K562 (cell line): Measurements from ENCODE around the gene GZMM. TPM values are rescaled to one million over a fixed set of nuclear protein-coding genes. Genes with fewer than 3 reads are reported as not detected.

Experiments used
- BRCA1 ChIP-seq, 2 experiments: fragments of 450-650 bp in 1 of 2; sonication (generic) in 1 of 2; formaldehyde crosslinking in 1 of 2; IDR thresholded peaks; 2 replicates each; pipeline versions ENCODE4 v1.5.0 to v1.6.1; 2017 to 2020; ENCODE audit warnings: mild to moderate bottlenecking in 1 of 2, missing genetic modification reagents in 1 of 2
- FOXA1 ChIP-seq: fragments of 450-650 bp; IDR thresholded peaks from 2 replicates; pipeline ENCODE4 v1.6.1; 2016; ENCODE audit warnings: mild to moderate bottlenecking, borderline replicate concordance
- FOXJ3 ChIP-seq: sonication (generic); formaldehyde crosslinking; IDR thresholded peaks from 2 replicates; pipeline ENCODE4 v1.4.0; 2020; ENCODE audit warnings: mild to moderate bottlenecking, missing genetic modification reagents
- KAT8 ChIP-seq: fragments of 450-650 bp; IDR thresholded peaks from 2 replicates; pipeline ENCODE4 v1.6.1; 2016; ENCODE audit warnings: low read depth, mild to moderate bottlenecking
- NR2C1 ChIP-seq, 2 experiments: fragments of 450-650 bp; IDR thresholded peaks; 2 replicates each; pipeline ENCODE4 v1.6.1; 2017; ENCODE audit warnings: mild to moderate bottlenecking in 2 of 2, antibody characterized with exemption in 1 of 2, inconsistent platforms in 1 of 2, missing compliant biosample characterization in 1 of 2, missing genetic modification characterization in 1 of 2
- RBM15 ChIP-seq: fragments of 200-400 bp; formaldehyde crosslinking; IDR thresholded peaks from 2 replicates; pipeline ENCODE4 v1.6.1; 2018; ENCODE audit warnings: mild to moderate bottlenecking, low read length, moderate library complexity; ENCODE audit not compliant: insufficient read depth
- TAF15 ChIP-seq: fragments of 200-400 bp; formaldehyde crosslinking; IDR thresholded peaks from 2 replicates; pipeline ENCODE4 v1.6.1; 2017; ENCODE audit warnings: mild to moderate bottlenecking, low read depth, low read length, moderate library complexity
- TAL1 ChIP-seq: fragments of 450-650 bp; IDR thresholded peaks from 2 replicates; pipeline ENCODE4 v1.6.1; 2016; ENCODE audit warnings: mild to moderate bottlenecking
- TSC22D4 ChIP-seq: fragments of 450-650 bp; IDR thresholded peaks from 2 replicates; pipeline ENCODE4 v1.6.1; 2016; ENCODE audit warnings: missing genetic modification characterization, missing biosample characterization, control low read depth
- ZBTB7A ChIP-seq: IDR thresholded peaks from 2 replicates; pipeline ENCODE4 v1.6.1; 2011; ENCODE audit warnings: low read depth, mild to moderate bottlenecking, low read length, moderate library complexity, borderline replicate concordance; ENCODE audit not compliant: control insufficient read depth
- ZFP36 ChIP-seq: fragments of 150-350 bp; IDR thresholded peaks from 2 replicates; pipeline ENCODE4 v1.6.1; 2018; ENCODE audit warnings: low read length, low read depth; ENCODE audit not compliant: partially characterized antibody
- ZNF253 ChIP-seq: fragments of 250-450 bp; sonication (Bioruptor Pico); conservative IDR thresholded peaks from 2 replicates; pipeline ENCODE4 v1.6.1; 2021; ENCODE audit warnings: mild to moderate bottlenecking
- ZNF3 ChIP-seq: fragments of 250-450 bp; sonication (Bioruptor Pico); IDR thresholded peaks from 2 replicates; pipeline ENCODE4 v1.5.0; 2021; ENCODE audit warnings: mild to moderate bottlenecking, moderate library complexity
- polyA plus RNA-seq, 8 experiments: library from polyadenylated mRNA; depleted of rRNA in 4 of 8; stranded (reverse) in 5 of 8; unstranded in 3 of 8; fragments of >200 nt; fragmentation: Nextera tagmentation in 2 of 8; fragmentation: Illumina TruSeq in 1 of 8; extraction: Ambion mirVana in 2 of 8; extraction: Trizol in 1 of 8; gene quantifications; 2 replicates each; pipeline versions ENCODE4 v1.2.1 to v1.2.3, GENCODE V29; 2011 to 2014; ENCODE audit warnings: inconsistent platforms in 1 of 8, missing spikeins in 1 of 8
- total RNA-seq, 7 experiments: library from RNA; depleted of rRNA in 6 of 7; stranded (reverse); fragments of >200 nt in 6 of 7; fragmentation: Illumina TruSeq in 2 of 7; extraction: Trizol in 2 of 7; gene quantifications; 2 replicates each; pipeline versions ENCODE4 v1.2.1 to v1.2.3, GENCODE V29; 2011 to 2021; ENCODE audit warnings: low replicate concordance in 1 of 7
- TF ChIP-seq, protein P1 (sequence below), 2 experiments: fragments of 450-650 bp; IDR thresholded peaks; 2 replicates each; pipeline ENCODE4 v1.6.1; 2016; ENCODE audit warnings: mild to moderate bottlenecking in 2 of 2, borderline replicate concordance in 1 of 2, low read depth in 1 of 2, moderate library complexity in 1 of 2
- TF ChIP-seq, protein P2 (sequence below): sonication (generic); formaldehyde crosslinking; IDR thresholded peaks from 2 replicates; pipeline ENCODE4 v1.8.0; 2022; ENCODE audit warnings: mild to moderate bottlenecking, low read depth, missing genetic modification reagents
- TF ChIP-seq, protein P3 (sequence below): sonication (generic); formaldehyde crosslinking; IDR thresholded peaks from 2 replicates; pipeline ENCODE4 v1.8.1; 2023; ENCODE audit warnings: mild to moderate bottlenecking, missing genetic modification reagents

The GZMM gene
- total and polyA plus RNA-seq, 9 of the 15 experiments (the other 6 are each of a cell fraction or from before 2014, with no cell fraction given): 0.08 to 2.6 (median 0.70) TPM; not detected in 2

DNA sequence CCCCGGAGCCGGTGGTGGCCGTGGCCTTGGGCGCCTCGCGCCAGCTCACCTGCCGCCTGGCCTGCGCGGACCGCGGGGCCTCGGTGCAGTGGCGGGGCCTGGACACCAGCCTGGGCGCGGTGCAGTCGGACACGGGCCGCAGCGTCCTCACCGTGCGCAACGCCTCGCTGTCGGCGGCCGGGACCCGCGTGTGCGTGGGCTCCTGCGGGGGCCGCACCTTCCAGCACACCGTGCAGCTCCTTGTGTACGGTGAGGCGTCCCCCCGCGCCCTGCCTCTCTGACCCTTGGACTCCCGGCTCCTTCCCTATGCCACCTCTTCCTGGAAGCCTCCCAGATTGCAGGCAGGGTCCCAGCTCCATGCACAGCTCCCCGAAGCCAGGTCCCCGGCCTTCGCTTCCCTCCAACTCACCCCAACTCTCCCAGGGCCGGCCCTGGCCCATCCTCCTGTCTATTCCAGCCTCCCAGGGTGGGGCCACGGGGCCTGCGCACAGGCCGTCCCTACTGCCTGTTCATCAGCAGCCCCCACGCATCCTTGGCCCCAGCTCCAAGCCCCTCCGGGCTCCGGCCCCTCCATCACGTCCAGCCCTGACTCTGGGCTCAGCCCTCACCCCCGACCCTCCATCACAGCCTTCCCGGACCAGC lies 45.9 kb upstream of the GZMM start (continued):
- TF ChIP-seq, protein P1, sequence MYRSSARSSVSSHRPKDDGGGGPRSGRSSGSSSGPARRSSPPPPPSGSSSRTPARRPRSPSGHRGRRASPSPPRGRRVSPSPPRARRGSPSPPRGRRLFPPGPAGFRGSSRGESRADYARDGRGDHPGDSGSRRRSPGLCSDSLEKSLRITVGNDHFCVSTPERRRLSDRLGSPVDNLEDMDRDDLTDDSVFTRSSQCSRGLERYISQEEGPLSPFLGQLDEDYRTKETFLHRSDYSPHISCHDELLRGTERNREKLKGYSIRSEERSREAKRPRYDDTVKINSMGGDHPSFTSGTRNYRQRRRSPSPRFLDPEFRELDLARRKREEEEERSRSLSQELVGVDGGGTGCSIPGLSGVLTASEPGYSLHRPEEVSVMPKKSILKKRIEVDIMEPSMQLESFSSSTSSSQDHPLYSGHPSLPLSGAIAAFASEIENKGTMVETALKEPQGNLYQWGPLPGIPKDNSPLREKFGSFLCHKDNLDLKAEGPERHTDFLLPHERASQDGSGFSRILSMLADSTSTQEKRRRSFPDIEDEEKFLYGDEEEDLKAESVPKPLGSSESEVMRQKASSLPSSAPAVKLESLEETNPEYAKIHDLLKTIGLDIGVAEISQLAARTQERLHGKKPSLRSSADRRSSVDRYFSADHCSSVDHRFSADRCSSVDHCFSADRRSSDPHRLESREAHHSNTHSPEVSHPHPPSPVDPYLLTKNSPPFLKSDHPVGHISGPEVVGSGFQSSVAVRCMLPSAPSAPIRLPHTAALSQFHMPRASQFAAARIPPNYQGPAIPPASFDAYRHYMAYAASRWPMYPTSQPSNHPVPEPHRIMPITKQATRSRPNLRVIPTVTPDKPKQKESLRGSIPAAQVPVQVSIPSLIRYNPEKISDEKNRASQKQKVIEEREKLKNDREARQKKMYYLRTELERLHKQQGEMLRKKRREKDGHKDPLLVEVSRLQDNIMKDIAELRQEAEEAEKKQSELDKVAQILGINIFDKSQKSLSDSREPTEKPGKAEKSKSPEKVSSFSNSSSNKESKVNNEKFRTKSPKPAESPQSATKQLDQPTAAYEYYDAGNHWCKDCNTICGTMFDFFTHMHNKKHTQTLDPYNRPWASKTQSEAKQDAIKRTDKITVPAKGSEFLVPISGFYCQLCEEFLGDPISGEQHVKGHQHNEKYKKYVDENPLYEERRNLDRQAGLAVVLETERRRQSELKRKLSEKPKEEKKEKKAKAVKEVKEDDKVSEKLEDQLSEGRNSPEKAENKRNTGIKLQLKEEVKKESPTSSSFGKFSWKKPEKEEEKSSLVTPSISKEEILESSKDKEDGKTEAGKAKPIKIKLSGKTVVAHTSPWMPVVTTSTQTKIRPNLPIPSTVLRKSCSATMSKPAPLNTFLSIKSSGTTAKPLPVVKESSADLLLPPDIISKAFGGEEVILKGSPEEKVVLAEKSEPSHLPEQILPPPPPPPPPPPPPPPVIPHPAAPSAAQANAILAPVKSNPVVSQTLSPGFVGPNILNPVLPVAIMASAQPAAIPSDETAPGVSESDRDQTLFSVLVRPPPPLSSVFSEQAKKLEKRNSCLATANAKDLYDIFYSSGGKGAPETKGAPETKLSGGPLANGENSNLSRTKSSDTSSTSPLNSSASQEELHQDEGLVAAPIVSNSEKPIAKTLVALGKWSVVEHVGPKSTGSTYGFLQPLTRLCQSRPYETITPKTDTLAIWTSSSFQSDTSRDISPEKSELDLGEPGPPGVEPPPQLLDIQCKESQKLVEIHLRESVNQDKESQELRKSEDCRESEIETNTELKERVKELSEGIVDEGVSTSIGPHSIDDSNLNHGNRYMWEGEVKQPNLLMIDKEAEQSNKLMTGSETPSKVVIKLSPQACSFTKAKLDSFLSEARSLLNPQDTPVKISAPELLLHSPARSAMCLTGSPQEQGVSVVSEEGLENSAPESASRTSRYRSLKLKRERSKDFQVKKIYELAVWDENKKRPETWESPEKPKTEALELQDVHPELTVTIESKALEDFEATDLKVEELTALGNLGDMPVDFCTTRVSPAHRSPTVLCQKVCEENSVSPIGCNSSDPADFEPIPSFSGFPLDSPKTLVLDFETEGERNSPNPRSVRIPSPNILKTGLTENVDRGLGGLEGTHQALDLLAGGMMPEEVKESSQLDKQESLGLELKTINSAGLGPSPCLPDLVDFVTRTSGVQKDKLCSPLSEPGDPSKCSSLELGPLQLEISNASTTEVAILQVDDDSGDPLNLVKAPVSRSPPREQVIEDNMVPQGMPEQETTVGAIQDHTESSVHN (IDR thresholded peaks at IDR 0.05; ENCODE audit: borderline replicate concordance in 1 of 2, low read depth in 1 of 2): no peak
- TF ChIP-seq ZNF3 (CRISPR knock-in tag) (no peak), TAL1 (no peak), RBM15 (no peak), FOXA1 (no peak), BRCA1 (IDR thresholded peaks at IDR 0.05) (no peak), BRCA1 (CRISPR knock-in tag; IDR thresholded peaks at IDR 0.05) (no peak), ZNF253 (no peak), ZBTB7A (peak; percentile 14; the same call in 1 of the 2 replicates), TSC22D4 (tag) (no peak), NR2C1 (IDR thresholded peaks at IDR 0.05) (no peak), NR2C1 (tag; IDR thresholded peaks at IDR 0.05) (no peak), TAF15 (no peak), ZFP36 (peak; percentile 91), FOXJ3 (CRISPR knock-in tag) (no peak), KAT8 (no peak)
- TF ChIP-seq, protein P2, sequence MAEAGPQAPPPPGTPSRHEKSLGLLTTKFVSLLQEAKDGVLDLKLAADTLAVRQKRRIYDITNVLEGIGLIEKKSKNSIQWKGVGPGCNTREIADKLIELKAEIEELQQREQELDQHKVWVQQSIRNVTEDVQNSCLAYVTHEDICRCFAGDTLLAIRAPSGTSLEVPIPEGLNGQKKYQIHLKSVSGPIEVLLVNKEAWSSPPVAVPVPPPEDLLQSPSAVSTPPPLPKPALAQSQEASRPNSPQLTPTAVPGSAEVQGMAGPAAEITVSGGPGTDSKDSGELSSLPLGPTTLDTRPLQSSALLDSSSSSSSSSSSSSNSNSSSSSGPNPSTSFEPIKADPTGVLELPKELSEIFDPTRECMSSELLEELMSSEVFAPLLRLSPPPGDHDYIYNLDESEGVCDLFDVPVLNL (CRISPR knock-in tag): no peak
- TF ChIP-seq, protein P3, sequence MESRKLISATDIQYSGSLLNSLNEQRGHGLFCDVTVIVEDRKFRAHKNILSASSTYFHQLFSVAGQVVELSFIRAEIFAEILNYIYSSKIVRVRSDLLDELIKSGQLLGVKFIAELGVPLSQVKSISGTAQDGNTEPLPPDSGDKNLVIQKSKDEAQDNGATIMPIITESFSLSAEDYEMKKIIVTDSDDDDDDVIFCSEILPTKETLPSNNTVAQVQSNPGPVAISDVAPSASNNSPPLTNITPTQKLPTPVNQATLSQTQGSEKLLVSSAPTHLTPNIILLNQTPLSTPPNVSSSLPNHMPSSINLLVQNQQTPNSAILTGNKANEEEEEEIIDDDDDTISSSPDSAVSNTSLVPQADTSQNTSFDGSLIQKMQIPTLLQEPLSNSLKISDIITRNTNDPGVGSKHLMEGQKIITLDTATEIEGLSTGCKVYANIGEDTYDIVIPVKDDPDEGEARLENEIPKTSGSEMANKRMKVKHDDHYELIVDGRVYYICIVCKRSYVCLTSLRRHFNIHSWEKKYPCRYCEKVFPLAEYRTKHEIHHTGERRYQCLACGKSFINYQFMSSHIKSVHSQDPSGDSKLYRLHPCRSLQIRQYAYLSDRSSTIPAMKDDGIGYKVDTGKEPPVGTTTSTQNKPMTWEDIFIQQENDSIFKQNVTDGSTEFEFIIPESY: peak; percentile 94
